Keratinocyte (primary cell): ENCODE measurements around the gene TNFSF15. TPM values are rescaled to one million over a fixed set of nuclear protein-coding genes. Genes with fewer than 3 reads are reported as not detected.

Source experiments
- DNase-seq: peaks from one replicate; pipeline ENCODE4 v3.0.0-alpha.2; 2011; ENCODE audit warnings: low read depth, missing footprints, low spot score
- FAIRE-seq: peaks from 2 replicates; lab custom pipeline; 2011; peaks lifted over from hg19 to GRCh38; lab: Jason Lieb, UNC
- H2AFZ ChIP-seq: 2 replicates; pipeline ENCODE4 v1.6.0; 2012; ENCODE audit warnings: low read length, control low read depth, inconsistent platforms; ENCODE audit not compliant: control insufficient read depth
- H3K27ac ChIP-seq: 2 replicates; pipeline ENCODE4 v1.5.1; 2011; ENCODE audit warnings: low read length; ENCODE audit not compliant: control insufficient read depth, insufficient read depth
- H3K27me3 ChIP-seq: 3 replicates; pipeline ENCODE4 v1.6.0; 2011; ENCODE audit warnings: low read length; ENCODE audit not compliant: control insufficient read depth, insufficient read depth; ENCODE audit errors: extremely low read depth
- H3K36me3 ChIP-seq, 2 experiments: 2 replicates in 1 of 2; 3 replicates in 1 of 2; pipeline ENCODE4 v1.5.1; 2011; ENCODE audit warnings: low read length in 2 of 2, mild to moderate bottlenecking in 1 of 2; ENCODE audit not compliant: control insufficient read depth in 2 of 2, insufficient read depth in 2 of 2; ENCODE audit errors: extremely low read depth in 1 of 2
- H3K4me1 ChIP-seq: 3 replicates; pipeline ENCODE4 v1.5.1; 2011; ENCODE audit warnings: low read length; ENCODE audit not compliant: control insufficient read depth, insufficient read depth; ENCODE audit errors: extremely low read depth
- H3K4me2 ChIP-seq: 3 replicates; pipeline ENCODE4 v1.6.0; 2011; ENCODE audit warnings: low read depth, low read length; ENCODE audit not compliant: control insufficient read depth, insufficient read depth; ENCODE audit errors: extremely low read depth
- H3K4me3 ChIP-seq, 3 experiments: fragments of 200-600 bp in 1 of 3; sonication (generic) in 1 of 3; 2 replicates in 2 of 3; 3 replicates in 1 of 3; pipeline ENCODE4 v1.5.1; 2011 to 2016; ENCODE audit warnings: low read length in 3 of 3, mild to moderate bottlenecking in 3 of 3, control low read depth in 2 of 3, inconsistent platforms in 1 of 3, low read depth in 1 of 3, mixed read lengths in 1 of 3, mixed run types in 1 of 3, moderate library complexity in 1 of 3; ENCODE audit not compliant: control insufficient read depth in 2 of 3, insufficient read depth in 2 of 3; ENCODE audit errors: extremely low read depth in 1 of 3
- H3K79me2 ChIP-seq: 2 replicates; pipeline ENCODE4 v1.6.0; 2012; ENCODE audit warnings: low read length; ENCODE audit not compliant: control insufficient read depth, insufficient read depth
- H3K9ac ChIP-seq: 3 replicates; pipeline ENCODE4 v1.6.0; 2011; ENCODE audit warnings: low read length; ENCODE audit not compliant: control insufficient read depth, insufficient read depth; ENCODE audit errors: extremely low read depth
- H3K9me1 ChIP-seq: 3 replicates; pipeline ENCODE4 v1.6.0; 2011; ENCODE audit warnings: low read length; ENCODE audit not compliant: control insufficient read depth, insufficient read depth; ENCODE audit errors: extremely low read depth
- H3K9me3 ChIP-seq: 2 replicates; pipeline ENCODE4 v1.5.1; 2012; ENCODE audit warnings: low read depth, low read length; ENCODE audit not compliant: control insufficient read depth
- H4K20me1 ChIP-seq: 3 replicates; pipeline ENCODE4 v1.6.0; 2011; ENCODE audit warnings: low read length; ENCODE audit not compliant: control insufficient read depth, insufficient read depth; ENCODE audit errors: extremely low read depth
- EZH2 ChIP-seq: IDR thresholded peaks from one replicate; pipeline ENCODE4 v1.6.1; 2012; ENCODE audit warnings: inconsistent platforms, mild to moderate bottlenecking, low read length, moderate library complexity
- dilution Hi-C: fragments of 300-500 bp; cut with MboI; formaldehyde crosslinking; loops from one replicate; pipeline ENCODE4 v1.7.0; 2020; ENCODE audit warnings: low sequenced_read_pairs; ENCODE audit not compliant: extremely low pct_ligation_motif_present
- polyA plus RNA-seq, 5 experiments: library from polyadenylated mRNA; depleted of rRNA in 3 of 5; stranded (reverse) in 3 of 5; stranded (forward) in 1 of 5; unstranded in 1 of 5; fragments of >200 nt; gene quantifications; 1 replicate in 1 of 5; 2 replicates in 3 of 5; 3 replicates in 1 of 5; pipeline versions ENCODE4 v1.2.1 to v1.2.3, GENCODE V29; 2011 to 2012; ENCODE audit warnings: missing spikeins in 2 of 5, low read depth in 1 of 5, low replicate concordance in 1 of 5
- TF ChIP-seq, protein P1 (sequence below), 3 experiments: IDR thresholded peaks in 1 of 3; conservative IDR thresholded peaks in 1 of 3; optimal IDR thresholded peaks in 1 of 3; 2 replicates in 2 of 3; 3 replicates in 1 of 3; pipeline versions ENCODE3 to v1.5.1; 2011; ENCODE audit warnings: low read length in 3 of 3, mild to moderate bottlenecking in 3 of 3, moderate library complexity in 2 of 3, control low read depth in 1 of 3, inconsistent platforms in 1 of 3; ENCODE audit not compliant: insufficient read depth in 2 of 3; ENCODE audit errors: extremely low read depth in 1 of 3

The TNFSF15 gene
- polyA plus RNA-seq, 1 donor (not counting 4 experiments of a cell fraction or from before 2014, with no cell fraction given): 1.1 TPM

DNA sequence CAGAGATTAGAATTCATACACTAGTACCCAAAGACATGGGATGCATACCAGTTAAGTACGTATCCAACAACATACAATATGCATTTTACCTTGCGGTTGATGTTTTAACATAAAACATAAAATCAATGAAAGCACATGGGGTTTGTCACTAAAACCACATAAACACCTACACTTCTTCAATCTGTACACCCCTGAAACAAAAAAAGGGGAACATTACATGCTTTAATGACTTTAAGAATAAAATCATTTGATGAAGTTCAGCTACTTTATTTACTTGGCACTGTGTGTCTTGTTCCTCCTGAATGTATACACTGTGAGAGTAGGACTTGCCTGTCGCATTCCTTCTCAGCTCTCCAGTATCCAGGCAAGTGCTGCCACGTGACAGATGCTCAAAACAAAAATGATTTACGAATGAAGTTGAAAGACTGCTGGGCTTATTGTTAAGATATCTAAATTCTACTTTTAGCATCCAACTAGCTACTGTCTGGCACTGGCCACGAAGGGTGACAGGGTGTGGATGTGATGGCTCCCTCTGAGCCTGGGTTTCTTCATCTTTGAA, 21.0 kb downstream of the TNFSF15 start:
- dilution Hi-C loops: no loop called here
- TF ChIP-seq, protein P1, sequence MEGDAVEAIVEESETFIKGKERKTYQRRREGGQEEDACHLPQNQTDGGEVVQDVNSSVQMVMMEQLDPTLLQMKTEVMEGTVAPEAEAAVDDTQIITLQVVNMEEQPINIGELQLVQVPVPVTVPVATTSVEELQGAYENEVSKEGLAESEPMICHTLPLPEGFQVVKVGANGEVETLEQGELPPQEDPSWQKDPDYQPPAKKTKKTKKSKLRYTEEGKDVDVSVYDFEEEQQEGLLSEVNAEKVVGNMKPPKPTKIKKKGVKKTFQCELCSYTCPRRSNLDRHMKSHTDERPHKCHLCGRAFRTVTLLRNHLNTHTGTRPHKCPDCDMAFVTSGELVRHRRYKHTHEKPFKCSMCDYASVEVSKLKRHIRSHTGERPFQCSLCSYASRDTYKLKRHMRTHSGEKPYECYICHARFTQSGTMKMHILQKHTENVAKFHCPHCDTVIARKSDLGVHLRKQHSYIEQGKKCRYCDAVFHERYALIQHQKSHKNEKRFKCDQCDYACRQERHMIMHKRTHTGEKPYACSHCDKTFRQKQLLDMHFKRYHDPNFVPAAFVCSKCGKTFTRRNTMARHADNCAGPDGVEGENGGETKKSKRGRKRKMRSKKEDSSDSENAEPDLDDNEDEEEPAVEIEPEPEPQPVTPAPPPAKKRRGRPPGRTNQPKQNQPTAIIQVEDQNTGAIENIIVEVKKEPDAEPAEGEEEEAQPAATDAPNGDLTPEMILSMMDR (optimal IDR thresholded peaks at IDR 0.05 in 1 of 3, IDR thresholded peaks at IDR 0.05 in 1 of 3, conservative IDR thresholded peaks at IDR 0.05 in 1 of 3; ENCODE audit: extremely low read depth in 1 of 3, insufficient read depth in 2 of 3, low read length in 3 of 3): no peak
- TF ChIP-seq EZH2: no peak
- H4K20me1 ChIP-seq: no peaks in the 10 kb centered on the region
- H3K27me3 ChIP-seq: no peaks in the 10 kb centered on the region
- FAIRE-seq (no peak), DNase-seq (no peak)
- no peak overlapping the region for H3K4me2 ChIP-seq
- no peaks in the 10 kb centered on the region for H3K79me2 ChIP-seq
- no peak overlapping the region for H2AFZ ChIP-seq
- no peaks in the 10 kb centered on the region for H3K36me3 ChIP-seq
- H3K9me3 ChIP-seq: no peaks in the 10 kb centered on the region
- no peaks in the 10 kb centered on the region for H3K9me1 ChIP-seq
- no peak overlapping the region for H3K9ac ChIP-seq
- peaks cover 20% of the 10 kb centered on the region for H3K4me1 ChIP-seq
- no peak overlapping the region for H3K4me3 ChIP-seq
- no peak overlapping the region for H3K27ac ChIP-seq

DNA sequence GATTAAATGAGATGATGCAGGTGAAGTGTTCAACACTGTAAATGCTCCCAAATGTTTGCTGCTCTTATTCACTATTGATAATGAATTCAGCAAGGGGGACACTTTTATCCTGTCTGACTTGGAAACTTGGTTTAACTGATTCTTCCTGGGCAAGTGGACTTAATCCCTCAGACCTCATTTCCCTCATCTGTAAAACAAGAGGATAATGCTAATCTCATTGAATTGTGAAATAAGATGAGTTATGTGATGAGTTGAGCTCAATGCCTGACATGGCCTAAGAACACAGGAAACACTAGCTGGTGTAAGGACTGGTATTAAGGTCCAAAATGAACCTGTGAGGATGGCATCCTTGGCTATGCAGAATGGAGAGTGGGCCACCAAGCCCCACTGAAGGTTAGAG, 23.3 kb downstream of the TNFSF15 start:
- FAIRE-seq: no peak
- dilution Hi-C loops: no loop called here
- Histone ChIP-seq H3K27me3 (peaks cover 3% of the 10 kb centered on the region), H3K4me3 (no peak overlapping the region), H3K9me3 (no peaks in the 10 kb centered on the region), H3K79me2 (no peaks in the 10 kb centered on the region), H2AFZ (no peak overlapping the region), H3K9ac (no peak overlapping the region), H3K9me1 (no peaks in the 10 kb centered on the region), H4K20me1 (no peaks in the 10 kb centered on the region), H3K36me3 (no peaks in the 10 kb centered on the region), H3K4me1 (peaks cover 6% of the 10 kb centered on the region), H3K27ac (no peak overlapping the region), H3K4me2 (no peak overlapping the region)
- no peak for TF ChIP-seq EZH2
- TF ChIP-seq, protein P1 (optimal IDR thresholded peaks at IDR 0.05 in 1 of 3, IDR thresholded peaks at IDR 0.05 in 1 of 3, conservative IDR thresholded peaks at IDR 0.05 in 1 of 3; ENCODE audit: extremely low read depth in 1 of 3, insufficient read depth in 2 of 3, low read length in 3 of 3): no peak
- no peak for DNase-seq
